HL-60 (cell line): ENCODE measurements around the gene FBLN1.

Experiments used
- DNase-seq, 2 experiments: peaks; one replicate each; pipeline ENCODE4 v3.0.0-alpha.2; 2010 to 2020; ENCODE audit warnings: low read depth in 1 of 2, low spot score in 1 of 2
- H3K27ac ChIP-seq: fragments of 250-450 bp; sonication (Bioruptor Pico); replicated peaks from 2 replicates; pipeline ENCODE4 v1.5.1; 2020; ENCODE audit warnings: mild to moderate bottlenecking, moderate library complexity
- H3K27me3 ChIP-seq: fragments of 250-450 bp; sonication (Bioruptor Pico); 2 replicates; pipeline ENCODE4 v1.5.1; 2021; ENCODE audit warnings: mild to moderate bottlenecking, moderate library complexity; ENCODE audit not compliant: insufficient read depth, poor library complexity, severe bottlenecking
- H3K4me3 ChIP-seq: replicated peaks from 2 replicates; pipeline ENCODE4 v1.5.1; 2011; ENCODE audit warnings: mild to moderate bottlenecking, control low read depth, low read length; ENCODE audit not compliant: insufficient read depth
- CTCF ChIP-seq: IDR thresholded peaks from one replicate; pipeline ENCODE4 v1.5.1; 2011; ENCODE audit warnings: low read length, control low read depth, inconsistent platforms; ENCODE audit not compliant: insufficient read depth
- GABPA ChIP-seq: IDR thresholded peaks from 2 replicates; pipeline ENCODE4 v1.6.1; 2012; ENCODE audit warnings: low read depth
- POLR2AphosphoS5 ChIP-seq: IDR thresholded peaks from 2 replicates; pipeline ENCODE4 v1.6.1; 2012; ENCODE audit warnings: low read depth
- REST ChIP-seq: IDR thresholded peaks from 2 replicates; pipeline ENCODE4 v1.6.1; 2012; ENCODE audit warnings: low read depth; ENCODE audit not compliant: insufficient replicate concordance
- SPI1 ChIP-seq: IDR thresholded peaks from 2 replicates; pipeline ENCODE4 v1.6.1; 2012; ENCODE audit warnings: low read depth, mild to moderate bottlenecking, borderline replicate concordance

Gene FBLN1

GRCh38 chr22:45645526-45646414 lies 143.1 kb downstream of the FBLN1 start:
- H3K4me3 ChIP-seq = peak overlapping the region; percentile 10; the same call in 1 of the 2 replicates
- no peaks in the 10 kb centered on the region for H3K27me3 ChIP-seq
- TF ChIP-seq REST (peak; percentile 13), CTCF (peak; percentile 85), POLR2AphosphoS5 (no peak)
- peak; percentile 41 to 71 for DNase-seq
- H3K27ac ChIP-seq = peak overlapping the region; percentile 52

GRCh38 chr22:45647532-45648225 lies 145.0 kb downstream of the FBLN1 start:
- DNase-seq = no peak
- no peak for TF ChIP-seq SPI1
- no peak for TF ChIP-seq GABPA
- TF ChIP-seq POLR2AphosphoS5 = no peak
- no peak for TF ChIP-seq CTCF
- no peak for TF ChIP-seq REST
- H3K27ac ChIP-seq = no peak overlapping the region
- H3K4me3 ChIP-seq = no peak overlapping the region
- no peaks in the 10 kb centered on the region for H3K27me3 ChIP-seq

- no peak overlapping the region for H3K27ac ChIP-seq
Measured at GRCh38 chr22:45648301-45649117, 145.8 kb downstream of the FBLN1 start.

More at GRCh38 chr22:45648301-45649117, 145.8 kb downstream of the FBLN1 start:
- TF ChIP-seq SPI1 (no peak), POLR2AphosphoS5 (no peak), REST (no peak), CTCF (no peak), GABPA (no peak)
- Histone ChIP-seq H3K27me3 (no peaks in the 10 kb centered on the region), H3K4me3 (no peak overlapping the region)
- no peak for DNase-seq
